HG02763 (cell line): ENCODE data around the gene CREB5.

Source experiments
- ATAC-seq: cut with Tn5 transposase; IDR thresholded peaks from one replicate; pipeline ENCODE4 v1.9.1; 2021; ENCODE audit warnings: mild to moderate bottlenecking, moderate library complexity; ENCODE audit not compliant: unreplicated experiment

Gene CREB5

DNA sequence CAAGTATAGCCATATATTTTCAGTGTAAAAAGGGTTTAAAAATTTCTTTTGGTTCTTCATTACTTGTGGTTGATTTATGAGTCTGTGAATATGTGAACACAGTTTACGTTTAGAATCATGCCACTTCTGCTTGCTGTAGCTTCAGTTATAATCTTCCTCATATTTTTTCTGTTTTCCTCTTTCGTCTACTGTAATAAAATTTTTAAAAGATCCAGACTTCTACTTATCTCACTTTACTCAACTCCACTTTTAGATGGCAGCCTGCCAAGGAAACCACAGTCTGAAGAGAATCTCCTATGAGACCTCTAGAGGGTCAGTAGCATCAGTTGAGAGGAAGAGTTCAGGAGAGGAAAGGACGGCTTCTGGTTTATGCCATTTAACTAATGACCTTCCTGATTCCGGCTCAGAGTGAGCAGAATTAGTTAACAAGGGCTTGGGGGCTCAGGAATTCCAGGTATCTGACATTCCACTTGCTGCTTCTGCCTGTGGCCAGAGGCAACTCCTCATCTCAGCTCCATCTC, 21.4 kb downstream of the CREB5 start:
- no peak for ATAC-seq

DNA sequence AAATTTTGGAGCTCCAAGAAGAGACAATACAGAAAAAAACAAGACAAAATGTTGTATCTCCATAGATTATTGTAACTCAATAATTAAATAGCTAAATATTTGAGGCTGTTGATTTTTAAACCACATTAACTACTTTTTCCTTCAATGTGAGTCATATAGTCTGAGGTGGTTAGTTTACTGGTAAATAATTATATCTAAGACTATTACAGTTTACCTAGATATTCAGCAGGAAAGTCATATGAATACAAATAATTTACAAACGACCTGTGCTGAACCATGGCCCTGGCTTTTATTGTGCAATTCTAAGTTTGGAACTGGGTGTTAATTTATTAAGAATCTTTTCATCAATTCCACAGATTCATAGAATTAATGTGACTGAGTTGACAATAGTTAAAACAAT, 22.2 kb downstream of the CREB5 start:
- ATAC-seq = no peak

DNA sequence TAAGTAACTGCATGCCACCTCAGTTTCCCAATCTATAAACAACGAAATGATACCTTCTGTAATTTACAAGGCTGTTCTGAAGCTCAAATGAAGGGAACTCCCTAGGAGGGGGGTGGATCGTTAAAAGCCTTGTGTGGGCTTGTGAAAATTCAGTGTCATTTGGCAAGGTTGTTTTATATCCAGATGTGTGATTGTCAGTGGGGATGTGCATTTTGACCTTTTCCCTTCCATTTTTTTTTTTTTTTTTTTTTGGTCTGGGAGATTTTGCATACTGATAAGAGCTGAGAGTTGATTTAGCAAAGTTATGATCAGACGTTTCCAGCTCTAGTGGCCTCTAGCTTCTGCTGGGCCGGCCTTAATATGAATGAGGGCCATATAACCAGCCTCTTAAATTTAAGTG, 22.8 kb downstream of the CREB5 start:
- ATAC-seq = no peak

DNA sequence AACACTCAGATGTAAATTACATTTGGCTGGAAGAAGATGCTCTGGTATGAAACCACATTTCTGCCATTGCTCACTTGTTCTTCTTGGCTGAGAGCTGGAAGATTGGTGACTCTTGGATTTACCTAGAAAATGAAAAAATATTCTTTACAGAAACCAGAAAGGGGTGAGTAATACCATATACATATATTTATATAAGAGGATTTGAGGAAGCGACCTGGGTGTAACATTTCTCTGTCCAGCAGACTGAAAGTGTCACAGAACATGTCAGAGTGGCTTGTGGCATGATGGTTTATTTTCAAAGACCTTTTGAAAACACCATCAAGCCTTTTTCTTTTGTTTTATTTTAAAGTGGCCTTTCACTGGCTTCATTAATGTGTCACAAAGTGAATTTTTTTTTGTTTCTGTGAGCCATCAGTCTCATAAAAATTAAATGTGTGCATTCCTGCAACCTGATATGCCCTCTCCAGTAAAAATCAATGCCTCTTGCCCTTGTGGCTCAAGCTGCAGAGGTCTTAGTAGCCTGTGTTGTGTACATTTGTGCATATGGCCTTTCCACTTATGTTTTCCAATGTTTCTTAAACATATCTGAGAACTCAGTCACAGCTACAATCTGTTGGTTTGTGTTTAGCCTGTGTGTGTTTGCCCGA, 23.5 kb downstream of the CREB5 start:
- no peak for ATAC-seq

DNA sequence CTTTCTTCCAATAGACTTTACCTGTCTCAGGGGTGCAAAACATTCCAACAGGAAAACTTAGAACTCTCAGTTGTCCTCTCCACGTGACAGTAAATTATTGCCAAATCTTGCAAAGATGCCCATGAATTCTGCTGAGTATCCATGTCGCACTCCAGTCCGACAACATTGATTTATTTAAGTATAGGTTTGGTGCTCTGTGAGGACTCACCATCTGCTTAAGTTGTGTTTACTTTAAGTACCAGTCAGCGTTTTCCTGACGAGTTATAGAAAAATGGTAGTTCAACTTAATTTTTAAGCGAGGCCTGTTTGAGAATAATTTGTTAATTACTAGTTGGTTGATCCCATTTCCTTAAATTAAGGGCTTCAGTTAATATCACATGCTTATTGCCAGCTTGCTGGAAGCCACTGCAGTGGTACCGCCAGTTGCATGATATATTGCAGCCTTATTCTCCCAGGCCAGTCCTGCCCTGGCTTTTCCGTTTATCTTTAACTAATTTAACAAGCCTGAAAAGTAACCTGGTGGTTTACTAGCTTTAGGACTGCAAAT, 27.8 kb downstream of the CREB5 start:
- no peak for ATAC-seq

DNA sequence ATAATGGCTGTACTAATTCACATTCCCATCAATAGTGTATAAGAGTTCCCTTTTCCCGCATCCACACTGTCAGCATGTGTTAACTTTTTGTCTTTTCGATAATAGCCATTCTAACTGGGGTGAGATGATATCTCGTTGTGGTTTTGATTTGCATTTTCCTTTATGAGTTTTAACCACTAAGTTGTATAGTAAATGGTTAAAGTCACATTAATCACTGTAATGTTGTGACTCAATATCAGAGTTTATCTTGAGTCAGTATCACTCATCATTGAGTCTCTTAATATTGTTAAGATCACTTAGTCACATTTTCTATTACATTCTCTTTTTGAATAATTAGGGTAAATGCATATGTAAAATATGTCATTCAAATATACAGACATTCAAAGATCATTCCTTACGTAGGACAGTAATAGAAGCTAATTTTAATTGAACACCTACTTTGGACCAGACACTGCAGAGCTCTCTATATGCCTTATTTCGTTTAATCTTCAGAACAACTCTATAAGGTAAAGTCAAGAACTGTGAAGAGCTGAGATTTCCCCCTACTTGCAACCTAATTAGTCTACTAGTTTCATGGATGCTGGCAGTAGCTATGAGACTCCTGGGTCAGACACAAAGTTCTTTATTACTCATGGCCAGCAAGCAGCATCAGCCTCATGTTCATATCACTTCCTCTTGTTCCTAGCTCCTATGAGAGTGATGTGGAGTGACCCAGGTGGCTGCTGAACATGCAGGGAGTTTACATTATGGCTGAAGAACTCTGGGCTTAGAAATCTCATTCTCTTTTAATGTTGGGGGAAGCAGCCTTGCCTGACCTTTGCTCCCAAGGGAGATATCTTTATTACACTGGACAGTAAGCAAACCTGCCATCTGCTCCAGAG, 30.5 kb downstream of the CREB5 start:
- no peak for ATAC-seq

DNA sequence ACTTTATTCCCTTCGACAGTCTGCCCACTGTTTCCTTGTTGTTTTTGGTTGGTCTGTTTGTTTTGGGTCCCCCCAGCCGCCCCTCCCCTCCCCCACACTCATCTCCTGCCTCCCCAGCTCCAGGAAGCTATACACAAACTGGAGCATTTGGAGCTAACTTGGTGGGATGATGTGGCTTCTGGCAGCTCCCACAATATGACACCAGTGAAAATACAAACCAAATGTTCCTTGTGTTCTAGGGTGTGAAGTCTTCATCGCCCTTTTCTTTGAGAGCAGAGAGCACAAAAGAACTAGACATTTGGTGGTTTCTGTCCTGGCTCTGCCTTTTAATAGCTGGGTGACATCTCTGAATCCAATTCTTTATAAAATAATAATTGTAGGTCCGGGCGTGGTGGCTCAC, 33.8 kb downstream of the CREB5 start:
- ATAC-seq = no peak

DNA sequence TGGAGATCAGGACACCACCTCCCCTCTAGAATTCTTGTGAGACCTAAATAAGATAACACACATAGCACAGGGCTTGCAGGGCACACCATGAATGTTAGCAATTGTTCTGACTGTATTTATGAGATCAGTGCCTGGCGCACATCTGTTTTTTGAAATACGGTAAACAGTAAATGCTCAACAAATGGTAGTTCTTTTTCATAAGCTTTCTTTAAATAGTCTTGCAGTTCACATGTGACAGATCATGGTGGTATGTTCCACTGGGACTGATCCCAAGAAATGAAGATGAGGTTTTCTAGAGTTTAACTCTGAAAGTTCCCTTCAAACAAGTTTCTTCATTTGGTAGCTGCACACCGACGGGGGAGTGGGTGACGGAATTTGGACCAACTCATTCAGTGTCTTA, 34.8 kb downstream of the CREB5 start:
- no peak for ATAC-seq

DNA sequence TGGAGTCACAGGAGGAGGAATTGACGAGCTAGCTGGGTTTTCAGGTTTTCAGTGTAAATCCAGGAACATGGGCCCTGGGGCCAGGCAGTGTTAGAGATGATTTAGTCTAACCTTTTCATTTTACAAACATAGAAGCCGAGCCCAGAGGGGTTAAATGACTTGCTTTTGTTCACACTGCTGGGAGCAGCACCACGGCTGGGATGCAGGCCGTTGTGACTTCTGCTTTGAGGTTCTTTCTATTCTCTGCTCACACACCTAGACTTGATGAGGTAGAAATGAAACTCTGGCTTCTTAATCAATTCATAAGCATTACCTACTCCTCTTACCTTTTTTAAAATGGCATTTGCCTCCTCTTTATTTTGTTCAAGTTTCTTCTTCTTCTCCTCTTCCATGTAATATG, 36.4 kb downstream of the CREB5 start:
- no peak for ATAC-seq

DNA sequence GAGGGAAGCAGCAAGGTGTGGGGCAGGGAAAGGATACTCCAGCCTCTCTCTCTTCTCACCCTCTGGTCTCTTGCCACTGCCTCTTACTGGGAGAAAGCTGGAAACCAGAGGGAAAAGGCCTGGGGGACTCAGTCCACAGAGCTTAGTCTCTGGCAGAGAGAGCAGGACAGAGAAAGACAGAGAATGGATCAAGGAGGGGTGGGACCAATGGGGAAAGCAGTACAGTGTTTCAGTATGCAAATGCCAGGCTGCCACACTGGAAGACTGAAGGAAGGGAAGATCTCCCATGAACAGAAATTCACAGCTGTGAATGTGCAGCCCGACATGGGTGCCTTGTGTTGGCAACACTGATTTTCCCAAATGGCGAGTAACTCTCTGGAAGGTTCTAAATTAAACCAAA, 40.4 kb downstream of the CREB5 start:
- ATAC-seq = no peak

DNA sequence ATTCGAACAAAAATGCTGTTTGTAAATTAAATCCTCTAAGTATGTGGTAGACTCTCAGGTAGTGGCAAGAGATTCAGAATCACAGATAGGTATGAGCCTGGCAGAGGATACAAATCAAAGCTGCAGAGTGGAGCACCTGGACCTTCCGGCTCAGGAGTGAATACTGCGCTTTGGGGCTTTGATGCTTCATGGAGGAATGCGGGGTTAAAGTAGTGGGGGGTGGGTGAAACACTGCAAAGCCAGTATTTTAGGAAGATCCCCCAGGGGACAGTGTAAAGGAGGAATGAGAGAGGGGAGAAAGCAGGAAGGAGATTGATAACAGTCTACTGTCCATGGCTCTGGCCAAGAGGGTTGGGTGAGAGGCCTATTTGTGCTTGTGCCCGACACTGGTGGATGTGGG, 43.2 kb downstream of the CREB5 start:
- no peak for ATAC-seq

DNA sequence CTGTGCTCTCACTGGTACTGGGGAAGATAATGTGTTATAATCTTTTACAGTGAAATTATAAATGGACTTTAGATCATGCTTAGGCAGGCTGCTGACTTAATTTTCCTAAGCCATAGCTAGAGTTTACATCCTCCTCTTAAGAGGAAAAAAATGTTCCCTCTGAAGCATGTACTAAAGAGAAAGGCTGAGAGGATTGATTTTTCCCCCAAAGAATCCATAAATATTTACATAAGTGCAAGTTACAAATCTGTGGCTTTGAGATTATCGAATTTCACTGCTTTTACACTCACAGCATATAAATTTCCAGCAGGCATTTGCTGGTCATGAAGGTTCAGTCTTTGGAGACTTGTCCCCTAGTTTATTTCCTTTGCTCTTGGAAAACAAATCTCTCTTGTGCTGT, 43.7 kb downstream of the CREB5 start:
- ATAC-seq = no peak

DNA sequence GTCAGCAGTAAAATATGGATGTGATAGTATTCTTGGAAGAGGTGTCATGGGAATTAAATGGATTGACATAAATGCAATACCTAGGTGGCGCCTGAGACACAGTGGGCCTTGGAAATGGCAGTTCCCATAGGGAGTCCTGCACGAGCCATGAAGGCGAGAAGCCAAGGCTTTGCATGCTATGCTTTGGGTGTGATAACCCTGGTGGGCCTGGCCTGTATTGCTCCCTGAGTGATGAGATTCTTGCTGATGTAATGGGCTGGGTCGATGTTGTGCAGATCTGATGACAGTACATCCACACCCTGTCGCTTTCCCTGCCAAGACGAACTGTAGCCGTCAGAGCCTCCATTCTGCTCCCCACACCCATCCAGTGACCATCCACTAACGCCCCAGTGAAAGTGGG, 46.4 kb downstream of the CREB5 start:
- no peak for ATAC-seq

DNA sequence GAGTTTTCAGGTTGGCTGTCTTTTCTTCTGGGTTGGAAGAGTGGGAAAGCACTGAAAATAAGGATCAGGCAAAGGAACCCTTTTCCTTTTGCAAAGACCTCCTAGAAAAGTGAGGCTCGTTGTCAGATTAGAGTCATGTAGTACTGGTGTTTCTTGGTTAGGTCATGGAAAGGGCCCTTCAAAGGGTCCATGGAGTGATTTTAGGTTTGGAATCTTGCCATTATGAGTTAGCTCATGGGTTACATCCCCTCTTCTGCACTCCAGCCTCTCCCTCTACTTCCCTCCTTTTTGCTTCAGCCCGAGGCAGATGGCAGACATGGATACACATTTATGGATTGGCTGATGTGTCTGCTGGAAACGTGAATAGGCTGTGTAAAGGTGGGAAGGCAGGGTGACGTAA, 47.0 kb downstream of the CREB5 start:
- ATAC-seq = no peak

DNA sequence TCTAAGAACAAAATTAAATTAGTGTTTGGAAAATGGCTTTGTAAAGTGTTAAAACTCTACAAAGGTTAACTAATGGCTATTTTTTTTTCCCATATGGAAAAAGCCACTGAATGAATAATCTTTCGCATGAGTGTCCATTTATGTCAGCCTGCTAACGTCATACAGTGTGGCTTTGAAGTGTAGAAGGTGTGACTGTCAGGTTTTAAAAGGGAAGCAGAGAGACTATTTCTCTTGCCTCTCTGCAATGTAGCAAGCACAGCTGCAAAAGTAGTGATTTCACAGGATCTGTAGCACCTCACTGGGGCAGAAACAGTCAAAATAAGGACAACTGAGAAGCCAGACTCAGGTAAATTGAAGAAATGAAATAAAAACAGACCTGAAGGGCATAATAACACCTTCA, 53.4 kb downstream of the CREB5 start:
- no peak for ATAC-seq

DNA sequence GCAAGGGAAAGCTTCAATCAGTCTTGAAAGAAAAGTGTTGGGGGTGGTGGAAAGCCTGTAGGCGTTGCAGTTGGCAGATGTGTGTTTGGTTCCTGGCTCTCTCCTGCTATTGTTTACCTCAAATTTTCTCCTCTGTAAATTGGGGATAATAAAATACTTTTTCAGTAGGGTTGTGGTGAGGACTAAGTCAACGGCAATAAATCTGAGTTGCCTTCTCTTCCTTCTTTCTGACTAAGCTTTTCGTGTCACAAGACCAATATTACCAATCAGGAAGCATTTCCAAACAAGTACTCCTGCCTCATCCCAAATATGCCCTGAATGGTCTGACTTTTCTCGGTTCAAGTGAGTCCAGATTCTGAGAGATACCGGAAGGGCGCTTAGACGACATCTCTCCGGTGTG, 54.0 kb downstream of the CREB5 start:
- ATAC-seq = no peak

DNA sequence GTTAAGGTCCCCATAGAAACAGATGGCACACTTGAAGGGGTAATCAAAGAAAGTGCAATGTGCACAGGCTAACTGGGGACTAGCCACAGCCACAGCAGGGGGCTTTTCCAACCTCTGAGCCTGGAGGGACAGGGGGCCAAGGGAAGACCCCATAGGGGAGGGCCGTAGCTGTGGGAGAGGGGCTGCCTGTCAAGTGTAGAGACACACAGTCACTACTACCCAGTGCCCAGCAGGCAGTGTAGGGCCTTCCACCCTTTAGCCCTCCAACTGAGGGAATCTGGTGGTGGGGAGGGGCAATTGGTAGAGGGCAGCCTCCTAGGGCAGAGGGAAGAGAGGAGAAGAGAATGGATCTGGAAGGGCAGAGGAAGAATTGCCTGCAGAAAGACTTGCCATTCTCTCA, 54.6 kb downstream of the CREB5 start:
- ATAC-seq = no peak

DNA sequence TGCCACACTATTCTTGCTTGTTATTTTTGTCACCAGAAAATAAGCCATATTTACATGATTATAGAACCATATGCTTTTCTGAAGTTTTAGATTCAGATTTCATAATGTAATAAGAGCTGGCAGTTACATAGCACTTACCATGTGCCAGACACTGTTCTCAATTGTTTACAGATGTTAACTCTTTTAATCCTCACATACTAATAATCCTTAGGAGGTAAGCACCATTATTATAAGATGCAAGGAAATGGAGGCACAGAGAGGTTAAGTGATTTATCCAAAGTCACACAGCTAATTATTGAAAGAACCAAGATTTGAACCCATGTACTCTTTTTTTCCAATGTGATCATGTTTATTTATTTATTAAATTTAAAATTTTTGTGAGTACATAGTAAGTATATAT, 57.2 kb downstream of the CREB5 start:
- no peak for ATAC-seq

DNA sequence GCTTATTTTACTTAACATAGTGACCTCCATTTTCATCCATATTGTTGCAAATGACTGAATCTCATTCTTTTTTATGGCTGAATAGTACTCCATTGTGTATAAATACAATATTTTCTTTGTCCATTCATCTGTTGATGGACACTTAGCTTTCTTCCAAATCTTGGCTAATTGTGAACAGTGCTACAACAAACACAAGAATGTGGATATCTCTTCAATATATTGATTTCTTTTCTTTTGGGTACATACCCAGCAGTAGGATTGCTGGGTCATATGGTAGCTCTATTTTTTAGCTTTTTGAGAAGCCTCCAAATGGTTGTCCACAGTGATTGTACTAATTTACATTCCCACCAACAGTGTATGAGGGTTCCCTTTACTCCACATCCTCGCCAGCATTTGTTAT, 58.0 kb downstream of the CREB5 start:
- ATAC-seq = no peak

DNA sequence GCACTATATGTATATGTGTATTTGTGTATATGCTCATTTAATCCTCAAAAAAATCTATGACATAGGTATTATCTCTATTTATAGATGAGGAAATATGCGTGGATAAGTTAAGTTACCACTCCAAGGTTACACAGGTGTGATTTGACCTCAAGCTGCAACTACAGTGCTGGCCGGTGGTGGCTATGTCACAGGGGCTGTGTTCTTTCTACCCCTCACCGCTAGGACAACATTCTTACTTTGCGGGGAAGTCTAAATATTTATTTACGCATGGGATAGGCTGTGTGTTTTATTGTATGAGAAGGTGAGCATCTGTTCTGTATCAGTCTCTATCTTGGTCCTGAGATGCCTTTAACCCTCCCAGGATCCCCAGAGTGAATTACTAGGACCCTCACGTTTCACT, 60.0 kb downstream of the CREB5 start:
- ATAC-seq = no peak

DNA sequence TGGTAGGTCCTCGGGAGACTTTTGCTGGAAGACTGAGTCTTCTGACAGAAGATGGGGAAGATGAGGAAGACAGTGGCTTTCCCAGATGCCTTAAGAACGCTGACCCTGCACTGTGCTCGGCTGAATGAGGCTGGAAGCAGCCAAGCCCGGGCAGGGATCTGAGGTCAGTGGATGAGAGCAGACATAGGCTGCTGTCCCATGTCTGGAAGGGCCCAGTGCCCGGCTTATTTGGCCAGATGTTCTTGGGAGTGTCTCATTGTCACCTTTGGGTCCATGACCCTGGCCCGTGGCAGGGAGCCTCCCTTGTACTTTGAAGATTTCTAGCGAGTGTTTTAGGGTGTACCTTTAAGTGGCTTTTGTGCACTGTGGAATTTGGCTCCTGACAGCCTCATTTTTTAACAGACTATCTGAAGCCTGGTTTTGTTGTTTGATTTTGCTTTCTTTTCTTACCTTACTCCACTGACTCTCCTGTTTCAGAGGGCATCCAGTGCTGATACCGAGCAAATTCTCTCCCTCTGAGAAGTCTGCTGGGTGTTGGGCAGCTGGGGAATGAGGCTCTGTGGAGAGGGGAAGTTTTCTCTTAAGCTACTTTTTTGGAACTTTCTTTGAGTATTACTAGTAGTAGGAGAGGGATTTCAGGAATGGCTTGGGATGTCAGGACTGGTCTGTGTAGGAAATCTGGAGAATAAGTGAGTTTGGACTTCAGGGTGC, 61.4 kb downstream of the CREB5 start:
- no peak for ATAC-seq

DNA sequence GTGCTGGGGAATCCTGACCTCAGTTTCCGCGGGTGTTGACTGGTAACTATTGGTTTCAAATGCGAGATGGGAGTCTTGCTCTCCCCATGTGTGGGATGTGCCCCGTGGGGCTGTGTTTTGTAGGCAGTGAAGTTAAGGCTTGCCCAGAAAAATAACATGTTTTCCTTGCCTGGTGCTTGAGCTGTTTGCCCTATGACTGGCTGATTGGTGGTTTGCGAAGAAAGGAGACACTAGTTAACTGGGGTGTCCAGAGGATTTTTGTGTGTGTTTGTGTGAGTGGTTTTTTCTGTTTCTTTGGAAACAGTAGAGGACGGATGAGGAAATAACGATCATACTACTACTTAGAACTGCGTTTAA, 61.9 kb downstream of the CREB5 start:
- no peak for ATAC-seq
